ENCODE data around the gene B3GALT4. TPM values are rescaled to one million over a fixed set of nuclear protein-coding genes. Genes with fewer than 3 reads are reported as not detected.

The B3GALT4 gene
- total RNA-seq: 7.8 TPM

GRCh38 chr6:33276864-33277662 lies at the start of gene B3GALT4:
B3GALT4 (plus strand) TSS chr6:33277123; CDS start chr6:33277420, 297 bp downstream.

GRCh38 chr6:33271468-33272274 lies 5.3 kb upstream of the B3GALT4 start, which contains the start of the genes RPS18 and VPS52:
RPS18 (plus strand) TSS chr6:33272075; CDS start chr6:33272120, 45 bp downstream.
VPS52 (minus strand) TSS chr6:33271876; CDS start chr6:33271675, 201 bp downstream.

GRCh38 chr6:33288921-33289783 lies 12.2 kb downstream of the B3GALT4 start, which contains the start of the genes PFDN6 and WDR46:
PFDN6 (plus strand) TSS chr6:33289601; CDS start chr6:33289857, 256 bp downstream.
WDR46 (minus strand) TSS chr6:33289239; CDS start chr6:33289170, 69 bp downstream.

GRCh38 chr6:33298773-33299236 lies 21.9 kb downstream of the B3GALT4 start, which contains the start of gene RGL2:
RGL2 (minus strand) TSS chr6:33298942; CDS start chr6:33298610, 332 bp downstream.

GRCh38 chr6:33313709-33314514 lies 37.0 kb downstream of the B3GALT4 start, which contains the start of gene TAPBP:
TAPBP (minus strand) TSS chr6:33314078; CDS start chr6:33314041, 37 bp downstream.

GRCh38 chr6:33317669-33318425 lies 40.9 kb downstream of the B3GALT4 start, which contains the start of gene ZBTB22:
ZBTB22 (minus strand) TSS chr6:33317744; CDS start chr6:33316916, 828 bp downstream.

Other genes with a start within 250 kb of the B3GALT4 start
- 2.1 TPM for gene HLA-DPA1, start 203.5 kb upstream of the B3GALT4 start, total RNA-seq
- gene HLA-DPB1, start 201.1 kb upstream of the B3GALT4 start, total RNA-seq: 8.3 TPM
- 2.3 TPM for gene COL11A2, start 84.7 kb upstream of the B3GALT4 start, total RNA-seq
- 27.0 TPM for gene RXRB, start 76.5 kb upstream of the B3GALT4 start, total RNA-seq
- gene SLC39A7, start 76.3 kb upstream of the B3GALT4 start, total RNA-seq: 53.1 TPM
- 2.5 TPM for gene HSD17B8, start 72.5 kb upstream of the B3GALT4 start, total RNA-seq
- gene RING1, start 68.6 kb upstream of the B3GALT4 start, total RNA-seq: 24.2 TPM
- 34.8 TPM for gene VPS52, start 5.2 kb upstream of the B3GALT4 start, total RNA-seq
- 2,657 TPM for gene RPS18, start 5.0 kb upstream of the B3GALT4 start, total RNA-seq
- gene WDR46, start 12.1 kb downstream of the B3GALT4 start, total RNA-seq: 35.3 TPM
- 36.7 TPM for gene PFDN6, start 12.5 kb downstream of the B3GALT4 start, total RNA-seq
- gene RGL2, start 21.8 kb downstream of the B3GALT4 start, total RNA-seq: 34.4 TPM
- 41.5 TPM for gene TAPBP, start 37.0 kb downstream of the B3GALT4 start, total RNA-seq
- 25.6 TPM for gene ZBTB22, start 40.6 kb downstream of the B3GALT4 start, total RNA-seq
- 22.4 TPM for gene DAXX, start 45.8 kb downstream of the B3GALT4 start, total RNA-seq
- gene KIFC1, start 114.7 kb downstream of the B3GALT4 start, total RNA-seq: 5.8 TPM
- 28.6 TPM for gene PHF1, start 133.9 kb downstream of the B3GALT4 start, total RNA-seq
- gene CUTA, start 141.0 kb downstream of the B3GALT4 start, total RNA-seq: 113 TPM
- gene SYNGAP1, start 142.9 kb downstream of the B3GALT4 start, total RNA-seq: 27.7 TPM
- 10.6 TPM for gene ZBTB9, start 177.5 kb downstream of the B3GALT4 start, total RNA-seq

Measured in diencephalon (tissue), 1 donor.